GM12892 (cell line): ENCODE measurements around the gene GNB1L.

Experiments
- POLR2A ChIP-seq: IDR thresholded peaks from 2 replicates; pipeline ENCODE4 v1.6.1; 2011; ENCODE audit warnings: low read depth, low read length, control low read depth
- POLR2AphosphoS5 ChIP-seq: IDR thresholded peaks from 2 replicates; pipeline ENCODE4 v1.6.1; 2011; ENCODE audit warnings: low read depth, low read length, control low read depth

- TF ChIP-seq POLR2A = no peak
- no peak for TF ChIP-seq POLR2AphosphoS5
Measured at GRCh38 chr22:19779011-19779421, 75.7 kb downstream of the GNB1L start.
